ENCODE results near the gene TPST1.

DNA sequence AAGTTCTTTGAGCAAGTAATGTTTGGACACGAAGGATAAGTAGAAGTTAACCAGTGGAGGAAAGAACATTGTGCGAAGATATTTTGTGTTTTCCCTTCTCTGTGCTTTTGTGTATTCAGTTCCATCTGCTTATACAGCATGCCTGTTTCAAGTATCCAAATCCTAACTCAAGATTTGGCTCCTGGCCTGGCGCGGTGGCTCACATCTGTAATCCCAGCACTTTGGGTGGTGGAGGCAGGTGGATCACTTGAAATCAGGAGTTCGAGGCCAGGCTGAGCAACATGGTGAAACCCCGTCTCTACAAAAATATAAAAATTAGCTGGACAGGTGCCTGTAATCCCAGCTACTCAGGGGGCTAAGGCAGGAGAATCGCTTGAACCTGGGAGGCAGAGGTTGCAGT lies 40.8 kb upstream of the TPST1 start:
- TF ChIP-seq, protein P1, sequence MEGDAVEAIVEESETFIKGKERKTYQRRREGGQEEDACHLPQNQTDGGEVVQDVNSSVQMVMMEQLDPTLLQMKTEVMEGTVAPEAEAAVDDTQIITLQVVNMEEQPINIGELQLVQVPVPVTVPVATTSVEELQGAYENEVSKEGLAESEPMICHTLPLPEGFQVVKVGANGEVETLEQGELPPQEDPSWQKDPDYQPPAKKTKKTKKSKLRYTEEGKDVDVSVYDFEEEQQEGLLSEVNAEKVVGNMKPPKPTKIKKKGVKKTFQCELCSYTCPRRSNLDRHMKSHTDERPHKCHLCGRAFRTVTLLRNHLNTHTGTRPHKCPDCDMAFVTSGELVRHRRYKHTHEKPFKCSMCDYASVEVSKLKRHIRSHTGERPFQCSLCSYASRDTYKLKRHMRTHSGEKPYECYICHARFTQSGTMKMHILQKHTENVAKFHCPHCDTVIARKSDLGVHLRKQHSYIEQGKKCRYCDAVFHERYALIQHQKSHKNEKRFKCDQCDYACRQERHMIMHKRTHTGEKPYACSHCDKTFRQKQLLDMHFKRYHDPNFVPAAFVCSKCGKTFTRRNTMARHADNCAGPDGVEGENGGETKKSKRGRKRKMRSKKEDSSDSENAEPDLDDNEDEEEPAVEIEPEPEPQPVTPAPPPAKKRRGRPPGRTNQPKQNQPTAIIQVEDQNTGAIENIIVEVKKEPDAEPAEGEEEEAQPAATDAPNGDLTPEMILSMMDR (conservative IDR thresholded peaks at IDR 0.05): no peak
- no peak for TF ChIP-seq ZFX (IDR thresholded peaks at IDR 0.05)

All from C4-2B (cell line).